ENCODE measurements around the gene TNS3. TPM values are rescaled to one million over a fixed set of nuclear protein-coding genes. Genes with fewer than 3 reads are reported as not detected.

Gene TNS3
- total and polyA plus RNA-seq, 10 of the 15 experiments (the other 5 are each of a cell fraction or from before 2014, with no cell fraction given): 0.27 to 2.7 (median 0.79) TPM

- TF ChIP-seq, protein P1, sequence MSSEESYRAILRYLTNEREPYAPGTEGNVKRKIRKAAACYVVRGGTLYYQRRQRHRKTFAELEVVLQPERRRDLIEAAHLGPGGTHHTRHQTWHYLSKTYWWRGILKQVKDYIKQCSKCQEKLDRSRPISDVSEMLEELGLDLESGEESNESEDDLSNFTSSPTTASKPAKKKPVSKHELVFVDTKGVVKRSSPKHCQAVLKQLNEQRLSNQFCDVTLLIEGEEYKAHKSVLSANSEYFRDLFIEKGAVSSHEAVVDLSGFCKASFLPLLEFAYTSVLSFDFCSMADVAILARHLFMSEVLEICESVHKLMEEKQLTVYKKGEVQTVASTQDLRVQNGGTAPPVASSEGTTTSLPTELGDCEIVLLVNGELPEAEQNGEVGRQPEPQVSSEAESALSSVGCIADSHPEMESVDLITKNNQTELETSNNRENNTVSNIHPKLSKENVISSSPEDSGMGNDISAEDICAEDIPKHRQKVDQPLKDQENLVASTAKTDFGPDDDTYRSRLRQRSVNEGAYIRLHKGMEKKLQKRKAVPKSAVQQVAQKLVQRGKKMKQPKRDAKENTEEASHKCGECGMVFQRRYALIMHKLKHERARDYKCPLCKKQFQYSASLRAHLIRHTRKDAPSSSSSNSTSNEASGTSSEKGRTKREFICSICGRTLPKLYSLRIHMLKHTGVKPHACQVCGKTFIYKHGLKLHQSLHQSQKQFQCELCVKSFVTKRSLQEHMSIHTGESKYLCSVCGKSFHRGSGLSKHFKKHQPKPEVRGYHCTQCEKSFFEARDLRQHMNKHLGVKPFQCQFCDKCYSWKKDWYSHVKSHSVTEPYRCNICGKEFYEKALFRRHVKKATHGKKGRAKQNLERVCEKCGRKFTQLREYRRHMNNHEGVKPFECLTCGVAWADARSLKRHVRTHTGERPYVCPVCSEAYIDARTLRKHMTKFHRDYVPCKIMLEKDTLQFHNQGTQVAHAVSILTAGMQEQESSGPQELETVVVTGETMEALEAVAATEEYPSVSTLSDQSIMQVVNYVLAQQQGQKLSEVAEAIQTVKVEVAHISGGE (CRISPR knock-in tag; IDR thresholded peaks at IDR 0.05): no peak
- TF ChIP-seq, protein P2, sequence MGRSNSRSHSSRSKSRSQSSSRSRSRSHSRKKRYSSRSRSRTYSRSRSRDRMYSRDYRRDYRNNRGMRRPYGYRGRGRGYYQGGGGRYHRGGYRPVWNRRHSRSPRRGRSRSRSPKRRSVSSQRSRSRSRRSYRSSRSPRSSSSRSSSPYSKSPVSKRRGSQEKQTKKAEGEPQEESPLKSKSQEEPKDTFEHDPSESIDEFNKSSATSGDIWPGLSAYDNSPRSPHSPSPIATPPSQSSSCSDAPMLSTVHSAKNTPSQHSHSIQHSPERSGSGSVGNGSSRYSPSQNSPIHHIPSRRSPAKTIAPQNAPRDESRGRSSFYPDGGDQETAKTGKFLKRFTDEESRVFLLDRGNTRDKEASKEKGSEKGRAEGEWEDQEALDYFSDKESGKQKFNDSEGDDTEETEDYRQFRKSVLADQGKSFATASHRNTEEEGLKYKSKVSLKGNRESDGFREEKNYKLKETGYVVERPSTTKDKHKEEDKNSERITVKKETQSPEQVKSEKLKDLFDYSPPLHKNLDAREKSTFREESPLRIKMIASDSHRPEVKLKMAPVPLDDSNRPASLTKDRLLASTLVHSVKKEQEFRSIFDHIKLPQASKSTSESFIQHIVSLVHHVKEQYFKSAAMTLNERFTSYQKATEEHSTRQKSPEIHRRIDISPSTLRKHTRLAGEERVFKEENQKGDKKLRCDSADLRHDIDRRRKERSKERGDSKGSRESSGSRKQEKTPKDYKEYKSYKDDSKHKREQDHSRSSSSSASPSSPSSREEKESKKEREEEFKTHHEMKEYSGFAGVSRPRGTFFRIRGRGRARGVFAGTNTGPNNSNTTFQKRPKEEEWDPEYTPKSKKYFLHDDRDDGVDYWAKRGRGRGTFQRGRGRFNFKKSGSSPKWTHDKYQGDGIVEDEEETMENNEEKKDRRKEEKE (IDR thresholded peaks at IDR 0.05): no peak
Observed at GRCh38 chr7:47423196-47423595, 158.7 kb downstream of the TNS3 start (continued).

- no peak overlapping the region for H3K4me3 ChIP-seq
- 19% methylated on average over 3 of the region's 3 CpGs for WGBS (ENCODE audit: insufficient coverage, insufficient replicate concordance, low lambda C conversion rate, missing lambda C conversion rate)
- in situ Hi-C loops (cut with MboI) (no loop called here), intact Hi-C loops (cut with micrococcal nuclease; ENCODE audit: unreplicated experiment) (no loop called here)
- DNase-seq (ENCODE audit: low read depth, low spot score) (no peak), FAIRE-seq (no peak), ATAC-seq (no peak)
- no peak overlapping the region for H3K4me2 ChIP-seq (ENCODE audit: control insufficient read depth, insufficient read depth)
- H2AFZ ChIP-seq (ENCODE audit: control insufficient read depth, low read depth, low read length): no peak overlapping the region
- CTCF ChIA-PET: no interaction called here
- RAD21 ChIA-PET (ENCODE audit: unreplicated experiment): no interaction called here
- H3K36me3 ChIP-seq (ENCODE audit: control insufficient read depth in 2 of 2, insufficient read depth in 2 of 2, low read length in 1 of 2): no peaks in the 10 kb centered on the region
- no peak overlapping the region for H3K9ac ChIP-seq (ENCODE audit: control insufficient read depth, insufficient read depth, low read length)
- H3K27me3 ChIP-seq (replicated peaks in 1 of 2; ENCODE audit: control insufficient read depth in 2 of 2, insufficient read depth in 2 of 2, low read length in 1 of 2): no peaks in the 10 kb centered on the region
- SMC1A ChIA-PET (ENCODE audit: uncharacterized antibody, unreplicated experiment): no interaction called here
- no peaks in the 10 kb centered on the region for H3K9me3 ChIP-seq (replicated peaks; ENCODE audit: control insufficient read depth, insufficient read depth, low read length)
- H4K20me1 ChIP-seq (ENCODE audit: control insufficient read depth, insufficient read depth): no peaks in the 10 kb centered on the region
- H3K27ac ChIP-seq (ENCODE audit: control insufficient read depth, insufficient read depth): no peak overlapping the region
- BruUV-seq (replicated peaks): no TSS peak
- H3K4me1 ChIP-seq (ENCODE audit: control insufficient read depth, insufficient read depth, low read length): no peaks in the 10 kb centered on the region
- H3K79me2 ChIP-seq (ENCODE audit: control insufficient read depth, insufficient read depth, low read length): no peaks in the 10 kb centered on the region
- POLR2A ChIA-PET: no interaction called here
- TF ChIP-seq, protein P3, sequence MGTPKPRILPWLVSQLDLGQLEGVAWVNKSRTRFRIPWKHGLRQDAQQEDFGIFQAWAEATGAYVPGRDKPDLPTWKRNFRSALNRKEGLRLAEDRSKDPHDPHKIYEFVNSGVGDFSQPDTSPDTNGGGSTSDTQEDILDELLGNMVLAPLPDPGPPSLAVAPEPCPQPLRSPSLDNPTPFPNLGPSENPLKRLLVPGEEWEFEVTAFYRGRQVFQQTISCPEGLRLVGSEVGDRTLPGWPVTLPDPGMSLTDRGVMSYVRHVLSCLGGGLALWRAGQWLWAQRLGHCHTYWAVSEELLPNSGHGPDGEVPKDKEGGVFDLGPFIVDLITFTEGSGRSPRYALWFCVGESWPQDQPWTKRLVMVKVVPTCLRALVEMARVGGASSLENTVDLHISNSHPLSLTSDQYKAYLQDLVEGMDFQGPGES (IDR thresholded peaks at IDR 0.05): no peak
- TF ChIP-seq ATF2 (IDR thresholded peaks at IDR 0.05; ENCODE audit: low read length) (no peak), PAX8 (IDR thresholded peaks at IDR 0.05) (no peak), ZBTB33 (IDR thresholded peaks at IDR 0.05) (no peak), ELK1 (IDR thresholded peaks at IDR 0.05; ENCODE audit: low read depth, low read length) (no peak), SPI1 (IDR thresholded peaks at IDR 0.05; ENCODE audit: borderline replicate concordance, insufficient read depth, low read depth, low read length) (no peak), IKZF1 (conservative IDR thresholded peaks at IDR 0.05) (no peak), SUPT20H (IDR thresholded peaks at IDR 0.05; ENCODE audit: borderline replicate concordance, control insufficient read depth, low read depth, low read length) (no peak)
Observed at GRCh38 chr7:47422611-47423010, 159.3 kb downstream of the TNS3 start.

Measured in GM12878 (cell line).